OCI-LY3 (cell line): Measurements from ENCODE around the gene TLCD1.

Experiments
- CTCF ChIP-seq: fragments of 200-600, 300-600 bp; sonication (generic); IDR thresholded peaks from 2 replicates; pipeline ENCODE4 v1.5.1; 2014; ENCODE audit warnings: antibody characterized with exemption, low read length, low read depth
- EZH2phosphoT487 ChIP-seq: fragments of 200-600 bp; shearing (Covaris generic); IDR thresholded peaks from 2 replicates; pipeline ENCODE4 v1.6.1; 2018; ENCODE audit warnings: antibody characterized with exemption, mixed run types, low read depth

GRCh38 chr17:28746611-28747050, 20.6 kb upstream of the TLCD1 start:
- no peak for TF ChIP-seq CTCF
- TF ChIP-seq EZH2phosphoT487, result no peak
